GM21717 (cell line): Measurements from ENCODE around the gene SND1.

Experiments used
- ATAC-seq: cut with Tn5 transposase; IDR thresholded peaks from one replicate; pipeline ENCODE4 v1.9.1; 2021; ENCODE audit warnings: mild to moderate bottlenecking, moderate library complexity; ENCODE audit not compliant: unreplicated experiment

SND1 gene

GRCh38 chr7:128053991-128054390 is 402.0 kb downstream of the SND1 start:
- ATAC-seq, result no peak

- no peak for ATAC-seq
These were observed 402.5 kb downstream of the SND1 start for GRCh38 chr7:128054511-128054910.

GRCh38 chr7:128055637-128056036 is 403.6 kb downstream of the SND1 start:
- no peak for ATAC-seq

GRCh38 chr7:128056901-128057300 is 404.9 kb downstream of the SND1 start:
- no peak for ATAC-seq

GRCh38 chr7:128057909-128058308 is 405.9 kb downstream of the SND1 start:
- ATAC-seq, result no peak

- ATAC-seq, result no peak
These were observed 407.4 kb downstream of the SND1 start for GRCh38 chr7:128059143-128059988.

GRCh38 chr7:128060018-128060417 is 408.0 kb downstream of the SND1 start:
- no peak for ATAC-seq

- no peak for ATAC-seq
These were observed 411.1 kb downstream of the SND1 start for GRCh38 chr7:128063088-128063487.

- ATAC-seq, result no peak
These were observed 413.9 kb downstream of the SND1 start for GRCh38 chr7:128065872-128066271.

- ATAC-seq, result no peak
These were observed 414.4 kb downstream of the SND1 start for GRCh38 chr7:128066395-128066794.

- ATAC-seq, result no peak
These were observed 414.9 kb downstream of the SND1 start for GRCh38 chr7:128066858-128067257.

- no peak for ATAC-seq
These were observed 416.0 kb downstream of the SND1 start for GRCh38 chr7:128067983-128068382.

- no peak for ATAC-seq
These were observed 416.8 kb downstream of the SND1 start for GRCh38 chr7:128068785-128069184.

GRCh38 chr7:128069373-128070364 is 417.7 kb downstream of the SND1 start:
- ATAC-seq, result no peak

- no peak for ATAC-seq
These were observed 419.4 kb downstream of the SND1 start for GRCh38 chr7:128071376-128071775.

- no peak for ATAC-seq
These were observed 419.8 kb downstream of the SND1 start for GRCh38 chr7:128071801-128072200.

GRCh38 chr7:128073671-128074310 is 421.8 kb downstream of the SND1 start:
- no peak for ATAC-seq

GRCh38 chr7:128074336-128074735 is 422.3 kb downstream of the SND1 start:
- no peak for ATAC-seq

GRCh38 chr7:128074736-128075135 is 422.7 kb downstream of the SND1 start:
- no peak for ATAC-seq

GRCh38 chr7:128075242-128076095 is 423.5 kb downstream of the SND1 start:
- ATAC-seq, result no peak
